Measurements from ENCODE around the gene HBM. TPM values are rescaled to one million over a fixed set of nuclear protein-coding genes. Genes with fewer than 3 reads are reported as not detected.
"Not testable (repeated sequence)": the region's sequence is repeated elsewhere in the genome, so short reads cannot be mapped to it uniquely, and the experiment has no call there.

Gene HBM
- total RNA-seq, 1 donor, result not detected

DNA sequence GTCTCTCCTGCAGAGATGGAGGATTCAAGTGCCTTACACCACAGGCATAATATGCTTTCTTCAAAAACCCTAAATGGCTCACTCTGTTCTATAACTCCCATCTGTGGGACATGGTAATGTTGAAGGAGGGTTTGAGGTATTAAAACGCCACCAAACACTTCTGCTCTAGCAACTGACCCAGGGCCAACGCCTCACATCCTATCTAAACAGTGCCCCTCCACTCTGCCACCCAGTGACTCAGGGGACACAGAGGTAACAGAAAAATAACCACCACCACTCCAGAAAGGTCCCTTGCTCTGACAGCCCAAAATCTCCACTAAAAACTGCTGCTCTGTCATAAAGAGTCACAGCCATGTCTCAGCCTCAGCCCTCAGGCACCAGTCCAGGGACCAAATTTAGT is 45.0 kb upstream of the HBM start:
- no peak overlapping the region for H3K4me3 ChIP-seq (ENCODE audit: low read depth, low read length)
- TF ChIP-seq, protein P1, sequence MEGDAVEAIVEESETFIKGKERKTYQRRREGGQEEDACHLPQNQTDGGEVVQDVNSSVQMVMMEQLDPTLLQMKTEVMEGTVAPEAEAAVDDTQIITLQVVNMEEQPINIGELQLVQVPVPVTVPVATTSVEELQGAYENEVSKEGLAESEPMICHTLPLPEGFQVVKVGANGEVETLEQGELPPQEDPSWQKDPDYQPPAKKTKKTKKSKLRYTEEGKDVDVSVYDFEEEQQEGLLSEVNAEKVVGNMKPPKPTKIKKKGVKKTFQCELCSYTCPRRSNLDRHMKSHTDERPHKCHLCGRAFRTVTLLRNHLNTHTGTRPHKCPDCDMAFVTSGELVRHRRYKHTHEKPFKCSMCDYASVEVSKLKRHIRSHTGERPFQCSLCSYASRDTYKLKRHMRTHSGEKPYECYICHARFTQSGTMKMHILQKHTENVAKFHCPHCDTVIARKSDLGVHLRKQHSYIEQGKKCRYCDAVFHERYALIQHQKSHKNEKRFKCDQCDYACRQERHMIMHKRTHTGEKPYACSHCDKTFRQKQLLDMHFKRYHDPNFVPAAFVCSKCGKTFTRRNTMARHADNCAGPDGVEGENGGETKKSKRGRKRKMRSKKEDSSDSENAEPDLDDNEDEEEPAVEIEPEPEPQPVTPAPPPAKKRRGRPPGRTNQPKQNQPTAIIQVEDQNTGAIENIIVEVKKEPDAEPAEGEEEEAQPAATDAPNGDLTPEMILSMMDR (IDR thresholded peaks at IDR 0.05; ENCODE audit: insufficient read depth, low read length), result no peak

DNA sequence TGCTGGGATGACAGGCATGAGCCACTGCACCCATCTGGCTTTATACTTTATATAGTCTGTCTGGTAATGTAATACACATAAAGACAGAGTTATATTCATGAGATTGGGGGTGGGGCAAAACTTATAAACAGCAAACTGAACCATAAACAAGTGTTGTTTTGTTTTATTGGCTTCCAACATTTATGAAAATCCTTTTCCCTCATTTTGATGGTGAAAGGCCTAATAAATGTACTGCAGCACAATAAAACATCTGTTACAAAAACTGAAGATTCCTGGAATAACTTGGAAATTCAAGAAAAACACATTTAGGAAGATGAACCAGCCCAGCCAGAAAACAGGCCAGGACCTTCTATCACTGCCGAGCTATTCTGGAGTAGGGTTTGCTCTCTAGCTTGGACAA is 43.4 kb upstream of the HBM start:
- no peak for DNase-seq (ENCODE audit: low read depth)
- no peak overlapping the region for H3K4me3 ChIP-seq (ENCODE audit: low read depth, low read length)
- TF ChIP-seq, protein P1 (IDR thresholded peaks at IDR 0.05; ENCODE audit: insufficient read depth, low read length), result no peak

More for the DNA sequence above, 45.0 kb upstream of the HBM start:
- DNase-seq (ENCODE audit: low read depth), result no peak

DNA sequence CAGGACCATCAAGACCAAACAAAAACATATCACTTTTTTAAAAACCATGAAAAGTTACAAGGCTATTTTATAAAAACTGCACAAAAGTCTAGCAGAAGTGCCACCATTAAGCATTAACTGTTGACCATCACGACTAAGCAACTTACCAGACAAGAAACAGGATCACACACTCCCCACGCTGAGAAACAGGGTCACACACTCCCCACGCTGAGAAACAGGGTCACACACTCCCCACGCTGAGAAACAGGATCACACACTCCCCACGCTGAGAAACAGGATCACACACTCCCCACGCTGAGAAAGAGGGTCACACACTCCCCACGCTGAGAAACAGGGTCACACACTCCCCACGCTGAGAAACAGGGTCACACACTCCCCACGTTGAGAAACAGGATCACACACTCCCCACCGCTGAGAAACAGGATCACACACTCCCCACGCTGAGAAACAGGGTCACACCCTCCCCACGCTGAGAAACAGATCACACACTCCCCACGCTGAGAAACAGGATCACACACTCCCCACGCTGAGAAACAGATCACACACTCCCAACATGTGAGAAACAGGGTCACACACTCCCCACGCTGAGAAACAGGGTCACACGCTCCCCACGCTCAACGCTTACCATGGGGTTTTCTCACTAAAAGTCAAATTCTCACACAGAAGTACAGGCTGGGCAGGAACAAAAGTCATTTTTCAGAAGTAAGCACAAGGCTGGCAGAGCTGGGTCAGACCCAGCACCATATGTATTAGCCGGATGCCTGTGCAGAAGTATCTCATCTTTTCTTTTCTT is 42.0 kb upstream of the HBM start:
- H3K4me3 ChIP-seq (ENCODE audit: low read depth, low read length); DNase-seq (ENCODE audit: low read depth): not testable (repeated sequence)

DNA sequence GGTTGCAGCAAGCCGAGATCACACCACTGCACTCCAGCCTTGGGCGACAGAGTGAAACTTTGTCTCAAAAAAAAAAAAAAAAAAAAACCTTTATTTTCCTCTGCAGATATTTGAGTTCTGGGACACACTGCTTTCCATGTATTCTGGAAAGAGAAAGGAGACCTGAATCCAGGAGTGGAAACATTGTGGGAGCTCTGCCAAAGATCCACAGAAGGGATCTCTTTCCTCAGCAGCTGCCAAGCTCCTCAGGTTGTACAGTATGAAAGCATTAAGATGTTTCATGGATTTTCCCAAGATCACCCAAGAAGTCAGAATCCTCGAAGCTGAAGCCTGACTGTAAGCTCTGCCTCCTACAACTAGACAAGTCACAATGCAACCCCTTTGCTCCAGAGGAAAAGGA is 40.8 kb upstream of the HBM start:
- DNase-seq (ENCODE audit: low read depth), result no peak
- TF ChIP-seq, protein P1 (IDR thresholded peaks at IDR 0.05; ENCODE audit: insufficient read depth, low read length), result no peak
- H3K4me3 ChIP-seq (ENCODE audit: low read depth, low read length), result no peak overlapping the region

DNA sequence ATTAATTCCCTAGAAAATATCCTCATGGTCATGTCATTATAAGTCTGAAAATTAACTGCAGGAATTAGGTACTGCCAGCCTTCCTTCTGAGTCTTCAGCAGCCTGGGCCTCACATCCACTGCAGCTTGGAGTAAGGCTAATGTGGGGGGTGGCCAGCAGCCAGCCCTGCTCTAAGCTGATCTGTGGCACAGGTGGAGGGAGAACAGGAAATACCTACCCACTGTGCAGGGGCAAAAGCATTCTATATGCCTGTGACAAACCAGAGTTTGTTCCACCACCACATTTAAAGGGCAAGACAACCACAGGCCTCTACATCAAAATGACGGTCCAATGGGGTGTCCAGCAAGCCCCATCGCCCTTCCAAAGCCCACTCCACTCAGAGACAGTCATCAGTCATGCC is 36.7 kb upstream of the HBM start:
- TF ChIP-seq, protein P1 (IDR thresholded peaks at IDR 0.05; ENCODE audit: insufficient read depth, low read length), result no peak
- no peak for DNase-seq (ENCODE audit: low read depth)
- no peak overlapping the region for H3K4me3 ChIP-seq (ENCODE audit: low read depth, low read length)

DNA sequence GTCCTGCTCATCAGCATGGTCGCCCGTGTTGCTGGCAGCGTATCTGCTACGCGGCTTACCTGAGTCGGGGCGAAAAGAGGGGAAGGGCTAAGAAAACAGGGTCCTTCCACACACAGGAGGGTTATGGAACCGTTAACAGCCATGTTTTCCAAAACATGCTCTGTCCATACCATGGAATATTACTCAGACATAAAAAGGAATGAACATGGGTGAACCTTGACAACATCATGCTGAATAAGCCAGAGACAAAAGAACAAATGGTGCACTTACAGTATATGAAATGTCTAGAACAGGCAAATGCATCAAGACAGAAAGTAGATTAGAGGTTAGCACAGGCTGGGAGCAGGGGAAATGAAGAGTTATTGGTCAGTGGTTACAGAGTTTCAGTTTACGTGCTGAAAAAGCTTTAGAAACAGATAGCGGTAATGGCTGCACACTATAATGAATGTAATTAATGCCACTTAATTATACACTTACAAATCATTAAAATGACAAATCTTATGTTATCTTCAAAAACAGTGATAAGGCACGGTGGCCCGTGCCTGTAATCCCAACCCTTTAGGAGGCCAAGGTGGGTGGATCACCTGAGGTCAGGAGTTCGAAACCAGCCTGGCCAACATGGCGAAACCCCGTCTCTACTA is 35.1 kb upstream of the HBM start:
- TF ChIP-seq, protein P1 (IDR thresholded peaks at IDR 0.05; ENCODE audit: insufficient read depth, low read length), result no peak
- no peak for DNase-seq (ENCODE audit: low read depth)
- H3K4me3 ChIP-seq (ENCODE audit: low read depth, low read length), result no peak overlapping the region

DNA sequence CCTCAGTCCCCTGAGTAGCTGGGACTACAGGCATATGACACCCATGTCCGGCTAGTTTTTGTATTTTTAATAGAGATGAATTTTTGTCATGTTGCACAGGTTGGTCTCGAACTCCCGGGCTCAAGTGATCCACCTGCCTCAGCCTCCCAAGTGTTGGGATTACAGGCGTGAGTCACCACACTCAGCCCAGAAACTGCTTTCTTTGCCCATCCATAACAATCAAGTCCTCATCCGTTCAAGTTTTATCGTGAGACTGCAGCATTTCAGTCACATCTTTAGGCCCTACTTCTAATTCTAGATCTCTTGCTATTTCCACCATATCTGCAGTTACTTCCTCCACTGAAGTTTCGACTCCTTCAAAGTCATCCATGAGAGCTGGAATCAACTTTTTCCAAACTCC is 33.7 kb upstream of the HBM start:
- H3K4me3 ChIP-seq (ENCODE audit: low read depth, low read length), result no peak overlapping the region
- no peak for DNase-seq (ENCODE audit: low read depth)
- TF ChIP-seq, protein P1 (IDR thresholded peaks at IDR 0.05; ENCODE audit: insufficient read depth, low read length), result no peak

Measured in fibroblast of the aortic adventitia (primary cell).